MM.1S (cell line): ENCODE results near the gene WDR73.

Source experiments
- DNase-seq: peaks from one replicate; pipeline ENCODE4 v3.0.0-alpha.2; 2015
- H2AFZ ChIP-seq: fragments of 300-600 bp; sonication (generic); 2 replicates; pipeline ENCODE4 v1.6.0; 2016; ENCODE audit warnings: antibody characterized with exemption, low read length
- H3F3A ChIP-seq: fragments of 300-600 bp; sonication (generic); 2 replicates; pipeline ENCODE4 v1.6.1; 2016; ENCODE audit warnings: mild to moderate bottlenecking, antibody characterized with exemption, low read length, moderate library complexity, mixed read lengths; ENCODE audit not compliant: insufficient read depth
- H3K27ac ChIP-seq: fragments of 300-600 bp; sonication (generic); 2 replicates; pipeline ENCODE4 v1.5.1; 2016; ENCODE audit warnings: mild to moderate bottlenecking, low read length
- H3K27me3 ChIP-seq: fragments of 300-600 bp; sonication (generic); replicated peaks from 2 replicates; pipeline ENCODE4 v1.6.0; 2016; ENCODE audit warnings: low read length; ENCODE audit not compliant: insufficient read depth
- H3K36me3 ChIP-seq: fragments of 300-600 bp; sonication (generic); replicated peaks from 2 replicates; pipeline ENCODE4 v1.6.1; 2016; ENCODE audit warnings: mild to moderate bottlenecking, low read length, mixed read lengths; ENCODE audit not compliant: insufficient read depth
- H3K4me1 ChIP-seq: fragments of 300-600 bp; sonication (generic); 2 replicates; pipeline ENCODE4 v1.6.1; 2016; ENCODE audit warnings: low read length, mixed read lengths
- H3K4me2 ChIP-seq: fragments of 300-600 bp; sonication (generic); 2 replicates; pipeline ENCODE4 v1.6.0; 2016; ENCODE audit warnings: low read depth, low read length
- H3K4me3 ChIP-seq: fragments of 300-600 bp; sonication (generic); 2 replicates; pipeline ENCODE4 v1.5.1; 2016; ENCODE audit warnings: low read length, mixed read lengths
- H3K79me2 ChIP-seq: fragments of 300-600 bp; sonication (generic); 2 replicates; pipeline ENCODE4 v1.6.1; 2016; ENCODE audit warnings: mixed run types, low read length, mixed read lengths
- H3K9ac ChIP-seq: fragments of 300-600 bp; sonication (generic); 2 replicates; pipeline ENCODE4 v1.6.1; 2016; ENCODE audit warnings: low read length, mixed read lengths
- H3K9me2 ChIP-seq: fragments of 300-600 bp; sonication (generic); replicated peaks from 2 replicates; pipeline ENCODE4 v1.6.1; 2016; ENCODE audit warnings: mild to moderate bottlenecking, low read length, mixed read lengths; ENCODE audit not compliant: insufficient read depth
- H3K9me3 ChIP-seq: fragments of 300-600 bp; sonication (generic); replicated peaks from 2 replicates; pipeline ENCODE4 v1.6.1; 2016; ENCODE audit warnings: mild to moderate bottlenecking, low read length, mixed read lengths; ENCODE audit not compliant: insufficient read depth
- H4K20me1 ChIP-seq: fragments of 300-600 bp; sonication (generic); 2 replicates; pipeline ENCODE4 v1.6.1; 2016; ENCODE audit warnings: mild to moderate bottlenecking, low read length, moderate library complexity, mixed read lengths; ENCODE audit not compliant: insufficient read depth
- EZH2 ChIP-seq: fragments of 300-600 bp; sonication (generic); optimal IDR thresholded peaks from 2 replicates; pipeline ENCODE3; 2017; ENCODE audit warnings: low read depth, mild to moderate bottlenecking, antibody characterized with exemption, low read length, mixed read lengths
- EZH2phosphoT487 ChIP-seq: fragments of 300-600 bp; sonication (generic); IDR thresholded peaks from 2 replicates; pipeline ENCODE4 v1.6.1; 2018; ENCODE audit warnings: antibody characterized with exemption, low read length
- TF ChIP-seq, protein P1 (sequence below): fragments of 300-600 bp; sonication (generic); IDR thresholded peaks from 2 replicates; pipeline ENCODE4 v1.5.1; 2016; ENCODE audit warnings: antibody characterized with exemption, low read length, mixed read lengths

WDR73 gene

DNA sequence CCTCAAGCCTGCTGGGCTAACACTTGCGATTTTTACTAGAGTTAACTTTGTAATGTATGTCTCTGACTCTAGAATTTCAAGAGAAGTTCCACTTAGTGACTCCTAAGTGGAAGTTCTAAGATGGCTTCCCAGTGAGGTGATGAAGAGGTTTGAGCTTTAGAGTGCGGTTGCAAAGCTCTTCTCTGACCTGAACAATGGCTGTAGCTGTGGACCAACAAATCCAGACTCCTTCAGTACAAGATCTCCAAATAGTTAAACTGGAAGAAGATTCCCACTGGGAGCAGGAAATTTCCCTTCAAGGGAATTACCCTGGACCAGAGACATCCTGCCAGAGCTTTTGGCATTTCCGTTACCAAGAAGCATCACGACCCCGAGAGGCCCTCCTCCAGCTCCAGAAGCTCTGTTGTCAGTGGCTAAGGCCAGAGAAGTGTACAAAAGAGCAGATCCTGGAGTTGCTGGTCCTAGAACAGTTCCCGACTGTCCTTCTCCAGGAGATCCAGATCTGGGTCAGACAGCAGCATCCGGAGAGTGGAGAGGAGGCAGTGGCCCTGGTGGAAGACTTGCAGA is 22.3 kb downstream of the WDR73 start:
- Histone ChIP-seq H3K9ac (peak overlapping the region; percentile 47; the same call in 1 of the 2 replicates), H3F3A (peaks cover 10% of the 10 kb centered on the region), H3K79me2 (peaks cover 16% of the 10 kb centered on the region), H3K27me3 (no peaks in the 10 kb centered on the region), H4K20me1 (no peaks in the 10 kb centered on the region), H2AFZ (peak overlapping the region; percentile 93), H3K4me3 (peak overlapping the region; percentile 77), H3K4me2 (peak overlapping the region; percentile 83), H3K9me3 (no peaks in the 10 kb centered on the region), H3K9me2 (no peaks in the 10 kb centered on the region), H3K4me1 (peaks cover 24% of the 10 kb centered on the region), H3K36me3 (no peaks in the 10 kb centered on the region), H3K27ac (peak overlapping the region; percentile 36; the same call in 1 of the 2 replicates)
- no peak for TF ChIP-seq EZH2phosphoT487
- TF ChIP-seq, protein P1, sequence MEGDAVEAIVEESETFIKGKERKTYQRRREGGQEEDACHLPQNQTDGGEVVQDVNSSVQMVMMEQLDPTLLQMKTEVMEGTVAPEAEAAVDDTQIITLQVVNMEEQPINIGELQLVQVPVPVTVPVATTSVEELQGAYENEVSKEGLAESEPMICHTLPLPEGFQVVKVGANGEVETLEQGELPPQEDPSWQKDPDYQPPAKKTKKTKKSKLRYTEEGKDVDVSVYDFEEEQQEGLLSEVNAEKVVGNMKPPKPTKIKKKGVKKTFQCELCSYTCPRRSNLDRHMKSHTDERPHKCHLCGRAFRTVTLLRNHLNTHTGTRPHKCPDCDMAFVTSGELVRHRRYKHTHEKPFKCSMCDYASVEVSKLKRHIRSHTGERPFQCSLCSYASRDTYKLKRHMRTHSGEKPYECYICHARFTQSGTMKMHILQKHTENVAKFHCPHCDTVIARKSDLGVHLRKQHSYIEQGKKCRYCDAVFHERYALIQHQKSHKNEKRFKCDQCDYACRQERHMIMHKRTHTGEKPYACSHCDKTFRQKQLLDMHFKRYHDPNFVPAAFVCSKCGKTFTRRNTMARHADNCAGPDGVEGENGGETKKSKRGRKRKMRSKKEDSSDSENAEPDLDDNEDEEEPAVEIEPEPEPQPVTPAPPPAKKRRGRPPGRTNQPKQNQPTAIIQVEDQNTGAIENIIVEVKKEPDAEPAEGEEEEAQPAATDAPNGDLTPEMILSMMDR, result no peak
- no peak for TF ChIP-seq EZH2
- DNase-seq, result no peak

GRCh38 chr15:84629033-84629432 is 25.1 kb downstream of the WDR73 start:
- H3K4me2 ChIP-seq, result no peak overlapping the region
- no peak for DNase-seq
- no peak overlapping the region for H2AFZ ChIP-seq
- no peak for TF ChIP-seq EZH2
- TF ChIP-seq EZH2phosphoT487, result no peak
- TF ChIP-seq, protein P1, result no peak
- no peaks in the 10 kb centered on the region for H3K9me2 ChIP-seq
- H3K9ac ChIP-seq, result no peak overlapping the region
- peaks cover 18% of the 10 kb centered on the region for H3K4me1 ChIP-seq
- H3K79me2 ChIP-seq, result peaks cover 12% of the 10 kb centered on the region; the same call in 1 of the 2 replicates
- no peaks in the 10 kb centered on the region for H3K9me3 ChIP-seq
- H3K27me3 ChIP-seq, result no peaks in the 10 kb centered on the region
- no peak overlapping the region for H3K4me3 ChIP-seq
- no peaks in the 10 kb centered on the region for H4K20me1 ChIP-seq
- no peaks in the 10 kb centered on the region for H3K36me3 ChIP-seq
- H3K27ac ChIP-seq, result no peak overlapping the region
- peaks cover 10% of the 10 kb centered on the region for H3F3A ChIP-seq

DNA sequence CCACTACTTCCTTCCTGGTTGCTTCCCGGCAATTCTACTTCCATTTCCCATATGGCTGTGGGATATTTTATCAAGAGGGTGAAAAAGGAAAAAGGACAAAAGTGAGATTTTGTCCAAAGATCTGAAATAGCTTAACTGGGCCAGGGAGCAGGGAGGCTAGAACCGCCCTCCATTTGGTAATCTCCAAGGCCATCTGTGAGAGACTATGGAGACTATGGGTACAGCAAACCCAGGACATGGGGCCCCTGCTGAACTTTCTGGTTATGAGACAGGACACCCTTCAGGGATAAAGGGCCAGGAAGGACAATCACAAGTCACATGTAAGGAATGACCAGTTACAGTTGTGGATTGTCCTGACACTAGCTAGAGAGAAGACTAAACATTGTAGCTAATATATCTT is 29.0 kb downstream of the WDR73 start:
- H3K4me1 ChIP-seq, result 0 out of 2 replicates have a peak, but pooled peaks cover under 1% of the 10 kb centered on the region
- no peak overlapping the region for H3K4me3 ChIP-seq
- H3K27ac ChIP-seq, result no peak overlapping the region
- H2AFZ ChIP-seq, result no peak overlapping the region
- no peak overlapping the region for H3K9ac ChIP-seq
- H3K36me3 ChIP-seq, result no peaks in the 10 kb centered on the region; the same call in 1 of the 2 replicates
- H4K20me1 ChIP-seq, result no peaks in the 10 kb centered on the region
- no peaks in the 10 kb centered on the region for H3K79me2 ChIP-seq
- no peaks in the 10 kb centered on the region for H3K27me3 ChIP-seq
- H3K9me2 ChIP-seq, result no peaks in the 10 kb centered on the region
- H3F3A ChIP-seq, result no peaks in the 10 kb centered on the region
- H3K4me2 ChIP-seq, result no peak overlapping the region
- no peaks in the 10 kb centered on the region for H3K9me3 ChIP-seq
- DNase-seq, result no peak
- TF ChIP-seq EZH2 (no peak), EZH2phosphoT487 (no peak)
- TF ChIP-seq, protein P1, result no peak
